IPS DF 6.9 (cell line): ENCODE results near the gene TIAL1.
"Not testable (repeated sequence)": the region's sequence is repeated elsewhere in the genome, so short reads cannot be mapped to it uniquely, and the experiment has no call there.

Experiments used
- DNase-seq: peaks from one replicate; pipeline ENCODE4 v3.0.0-alpha.2; 2013; ENCODE audit warnings: low read depth, low spot score
- H3K27ac ChIP-seq: one replicate; pipeline ENCODE4 v1.5.1; 2013; ENCODE audit warnings: low read length, control low read depth
- H3K27me3 ChIP-seq: 2 replicates; pipeline ENCODE4 v1.6.1; 2013; ENCODE audit warnings: mild to moderate bottlenecking, low read length; ENCODE audit not compliant: control insufficient read depth, insufficient read depth
- H3K36me3 ChIP-seq: 2 replicates; pipeline ENCODE4 v1.6.1; 2013; ENCODE audit warnings: low read length; ENCODE audit not compliant: control insufficient read depth, insufficient read depth
- H3K4me1 ChIP-seq: 2 replicates; pipeline ENCODE4 v1.6.1; 2013; ENCODE audit warnings: low read length; ENCODE audit not compliant: control insufficient read depth, insufficient read depth
- H3K4me3 ChIP-seq: 2 replicates; pipeline ENCODE4 v1.5.1; 2013; ENCODE audit warnings: mild to moderate bottlenecking, low read length
- H3K9me3 ChIP-seq: 2 replicates; pipeline ENCODE4 v1.6.1; 2013; ENCODE audit warnings: low read length, inconsistent platforms; ENCODE audit not compliant: control insufficient read depth, insufficient read depth
- WGBS: extraction: QIAGEN DNeasy Blood & Tissue Kit; methylation state at CpG from one replicate; pipeline ENCODE4 v1.1.7; 2013; ENCODE audit warnings: mixed read lengths, missing lambda C conversion rate; ENCODE audit not compliant: insufficient read length, insufficient coverage; 5-methylcytosine and 5-hydroxymethylcytosine counted together

Gene TIAL1

GRCh38 chr10:119588071-119588470 lies 8.7 kb downstream of the TIAL1 start:
- peaks cover 3% of the 10 kb centered on the region; the same call in 1 of the 2 replicates for H3K36me3 ChIP-seq
- no peak for DNase-seq
- H3K27ac ChIP-seq = no peak overlapping the region
- WGBS = 100% methylated on average over 1 of the region's 4 CpGs
- H3K4me1 ChIP-seq = no peaks in the 10 kb centered on the region
- H3K27me3 ChIP-seq = no peaks in the 10 kb centered on the region
- no peak overlapping the region for H3K4me3 ChIP-seq
- no peaks in the 10 kb centered on the region for H3K9me3 ChIP-seq

DNA sequence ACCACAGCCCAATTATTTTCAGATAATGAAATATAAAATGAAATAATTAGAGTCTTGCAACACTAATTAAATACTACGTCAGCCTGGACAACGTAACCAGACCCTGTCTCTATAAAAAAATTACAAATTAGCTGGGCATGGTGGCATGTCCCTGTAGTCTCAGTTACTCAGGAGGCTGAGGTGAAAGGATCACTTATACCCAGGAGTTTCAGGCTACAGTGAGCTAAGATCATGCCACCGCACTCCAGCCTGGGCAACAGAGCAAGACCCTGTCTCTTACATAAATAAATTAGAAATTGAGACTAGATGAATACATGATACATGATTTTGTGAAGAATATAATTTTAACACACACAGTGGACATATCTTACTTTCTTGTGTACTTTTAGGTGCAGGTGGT lies 18.4 kb downstream of the TIAL1 start:
- no peak overlapping the region for H3K27ac ChIP-seq
- WGBS = no CpG with 5 or more reads among the region's 3 CpGs
- no peak overlapping the region for H3K4me3 ChIP-seq
- no peak for DNase-seq
- no peaks in the 10 kb centered on the region for H3K4me1 ChIP-seq
- H3K27me3 ChIP-seq = no peaks in the 10 kb centered on the region
- H3K9me3 ChIP-seq = no peaks in the 10 kb centered on the region
- H3K36me3 ChIP-seq = peaks cover 13% of the 10 kb centered on the region; the same call in 1 of the 2 replicates

- Histone ChIP-seq H3K9me3 (no peaks in the 10 kb centered on the region), H3K36me3 (peaks cover 13% of the 10 kb centered on the region; the same call in 1 of the 2 replicates), H3K27ac (no peak overlapping the region), H3K4me3 (no peak overlapping the region), H3K27me3 (no peaks in the 10 kb centered on the region), H3K4me1 (no peaks in the 10 kb centered on the region)
- no peak for DNase-seq
Measured at GRCh38 chr10:119575991-119576390, 20.8 kb downstream of the TIAL1 start.

- no CpG with 5 or more reads among the region's 5 CpGs for WGBS
- peaks cover 13% of the 10 kb centered on the region; the same call in 1 of the 2 replicates for H3K36me3 ChIP-seq
- H3K4me3 ChIP-seq = no peak overlapping the region
- H3K9me3 ChIP-seq = no peaks in the 10 kb centered on the region
- no peak for DNase-seq
- H3K27ac ChIP-seq = no peak overlapping the region
- H3K4me1 ChIP-seq = no peaks in the 10 kb centered on the region
- H3K27me3 ChIP-seq = no peaks in the 10 kb centered on the region
Measured at GRCh38 chr10:119575506-119575905, 21.3 kb downstream of the TIAL1 start.

GRCh38 chr10:119567978-119568377 lies 28.8 kb downstream of the TIAL1 start:
- Histone ChIP-seq H3K4me3 (no peak overlapping the region), H3K27ac (no peak overlapping the region), H3K4me1 (no peaks in the 10 kb centered on the region; the same call in 1 of the 2 replicates), H3K36me3 (no peaks in the 10 kb centered on the region), H3K27me3 (no peaks in the 10 kb centered on the region), H3K9me3 (no peaks in the 10 kb centered on the region)
- no peak for DNase-seq
- no CpG with 5 or more reads among the region's 8 CpGs for WGBS

DNA sequence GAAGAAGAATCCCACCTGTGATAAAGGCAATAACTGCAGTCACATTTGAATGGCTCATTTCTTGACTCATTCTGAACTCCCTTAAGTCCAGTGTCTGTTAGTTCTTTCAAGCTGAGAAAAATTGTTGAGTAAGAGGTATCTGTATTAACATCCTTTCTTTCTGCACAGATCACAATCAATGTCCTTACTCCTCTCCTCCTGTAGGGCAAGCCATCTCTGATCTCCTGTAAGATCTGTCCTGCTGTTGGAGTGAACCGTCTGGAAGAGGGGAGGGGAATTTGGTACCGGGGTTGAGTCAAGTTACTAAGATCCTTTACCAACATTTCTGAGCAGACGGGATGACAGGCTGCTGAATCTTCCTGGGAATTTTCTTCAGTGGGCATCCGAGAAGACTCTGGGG lies 34.7 kb downstream of the TIAL1 start:
- no peak overlapping the region for H3K27ac ChIP-seq
- no peak overlapping the region for H3K4me3 ChIP-seq
- no peaks in the 10 kb centered on the region for H3K9me3 ChIP-seq
- no peaks in the 10 kb centered on the region for H3K4me1 ChIP-seq
- no peaks in the 10 kb centered on the region for H3K27me3 ChIP-seq
- no peaks in the 10 kb centered on the region for H3K36me3 ChIP-seq
- no peak for DNase-seq
- no CpG with 5 or more reads among the region's 4 CpGs for WGBS

DNA sequence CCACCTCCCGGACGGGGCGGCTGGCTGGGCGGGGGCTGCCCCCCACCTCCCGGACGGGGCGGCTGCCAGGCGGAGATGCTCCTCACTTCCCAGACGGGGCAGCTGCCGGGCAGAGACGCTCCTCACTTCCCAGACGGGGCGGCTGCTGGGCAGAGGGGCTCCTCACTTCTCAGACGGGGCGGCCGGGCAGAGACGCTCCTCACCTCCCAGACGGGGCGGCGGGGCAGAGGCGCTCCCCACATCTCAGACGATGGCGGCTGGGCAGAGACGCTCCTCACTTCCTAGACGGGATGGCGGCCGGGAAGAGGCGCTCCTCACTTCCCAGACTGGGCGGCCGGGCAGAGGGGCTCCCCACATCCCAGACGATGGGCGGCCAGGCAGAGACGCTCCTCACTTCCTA lies 37.3 kb downstream of the TIAL1 start:
- not testable (repeated sequence) for H3K36me3 ChIP-seq, H3K27me3 ChIP-seq, DNase-seq, H3K27ac ChIP-seq, H3K9me3 ChIP-seq, H3K4me1 ChIP-seq, H3K4me3 ChIP-seq
- no CpG with 5 or more reads among the region's 33 CpGs for WGBS

- not testable (repeated sequence) for H3K27me3 ChIP-seq, H3K4me1 ChIP-seq, H3K9me3 ChIP-seq, H3K27ac ChIP-seq, H3K36me3 ChIP-seq, DNase-seq, H3K4me3 ChIP-seq
- WGBS = no CpG with 5 or more reads among the region's 2 CpGs
Measured at GRCh38 chr10:119556081-119556480, 40.7 kb downstream of the TIAL1 start.

- no peak for DNase-seq
- no peaks in the 10 kb centered on the region for H3K27me3 ChIP-seq
- H3K4me1 ChIP-seq = no peaks in the 10 kb centered on the region
- no peak overlapping the region for H3K27ac ChIP-seq
- H3K4me3 ChIP-seq = no peak overlapping the region
- no peaks in the 10 kb centered on the region for H3K36me3 ChIP-seq
- no peaks in the 10 kb centered on the region for H3K9me3 ChIP-seq
- no CpG with 5 or more reads among the region's 6 CpGs for WGBS
Measured at GRCh38 chr10:119555178-119555784, 41.5 kb downstream of the TIAL1 start.

DNA sequence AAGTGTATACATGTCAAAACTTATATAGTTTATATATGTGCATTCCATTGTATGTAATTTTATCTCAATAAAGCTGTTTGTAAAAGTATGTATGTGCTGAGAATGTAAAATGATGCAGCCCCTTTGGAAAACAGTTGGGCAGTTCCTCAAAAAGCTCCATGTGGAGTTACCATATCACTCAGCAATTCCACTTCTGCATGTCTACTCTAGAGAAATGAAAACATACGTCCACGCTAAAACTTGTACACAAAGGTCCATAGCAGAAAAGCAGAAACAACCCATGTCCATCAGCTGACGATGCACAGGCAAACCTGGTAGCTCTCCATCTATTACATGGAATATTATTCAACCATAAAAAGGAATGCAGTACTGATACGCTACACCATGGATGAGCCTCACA lies 45.9 kb downstream of the TIAL1 start:
- H3K4me1 ChIP-seq = no peaks in the 10 kb centered on the region
- no peaks in the 10 kb centered on the region for H3K9me3 ChIP-seq
- H3K36me3 ChIP-seq = no peaks in the 10 kb centered on the region
- H3K4me3 ChIP-seq = no peak overlapping the region
- no CpG with 5 or more reads among the region's 4 CpGs for WGBS
- no peak overlapping the region for H3K27ac ChIP-seq
- H3K27me3 ChIP-seq = no peaks in the 10 kb centered on the region
- DNase-seq = no peak

DNA sequence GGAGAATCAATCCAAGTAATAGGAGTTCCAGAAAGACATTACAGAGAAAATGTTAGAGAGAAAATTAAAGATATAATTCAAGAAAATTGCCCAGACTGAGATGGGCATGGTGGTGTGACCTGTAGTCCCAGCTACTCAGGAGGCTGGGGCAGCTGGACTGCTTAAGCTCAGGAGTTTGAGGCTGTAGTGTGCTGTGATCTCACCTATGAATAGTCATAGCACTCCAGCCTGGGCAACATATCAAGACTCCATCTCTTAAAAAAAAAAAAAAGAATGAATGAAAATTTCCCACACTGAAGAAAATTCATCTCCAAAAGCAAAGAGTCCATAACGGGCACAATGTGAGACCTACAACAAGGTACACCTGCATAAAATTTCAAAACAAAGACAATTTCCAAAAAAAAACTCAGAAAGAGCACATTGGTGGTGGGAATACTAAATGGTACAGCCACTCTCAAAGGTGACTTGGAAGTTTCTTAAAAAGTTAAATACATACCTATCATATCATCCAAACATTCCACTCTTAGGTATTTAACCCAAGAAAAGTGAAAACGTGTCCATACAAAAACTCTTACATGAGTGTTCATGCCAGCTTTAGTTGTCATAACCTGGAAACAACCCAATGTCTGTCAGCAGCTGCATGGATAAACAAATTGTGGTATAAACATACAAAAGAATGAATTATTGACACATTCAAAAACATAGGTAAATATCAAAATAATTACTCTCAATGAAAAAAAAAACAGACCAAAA lies 47.3 kb downstream of the TIAL1 start:
- DNase-seq = no peak
- no peak overlapping the region for H3K4me3 ChIP-seq
- H3K27me3 ChIP-seq = no peaks in the 10 kb centered on the region; the same call in 1 of the 2 replicates
- H3K4me1 ChIP-seq = no peaks in the 10 kb centered on the region
- no CpG with 5 or more reads among the region's 2 CpGs for WGBS
- no peaks in the 10 kb centered on the region for H3K36me3 ChIP-seq
- H3K27ac ChIP-seq = no peak overlapping the region
- H3K9me3 ChIP-seq = no peaks in the 10 kb centered on the region
